ENCODE measurements around the gene MFNG.

The MFNG gene

DNA sequence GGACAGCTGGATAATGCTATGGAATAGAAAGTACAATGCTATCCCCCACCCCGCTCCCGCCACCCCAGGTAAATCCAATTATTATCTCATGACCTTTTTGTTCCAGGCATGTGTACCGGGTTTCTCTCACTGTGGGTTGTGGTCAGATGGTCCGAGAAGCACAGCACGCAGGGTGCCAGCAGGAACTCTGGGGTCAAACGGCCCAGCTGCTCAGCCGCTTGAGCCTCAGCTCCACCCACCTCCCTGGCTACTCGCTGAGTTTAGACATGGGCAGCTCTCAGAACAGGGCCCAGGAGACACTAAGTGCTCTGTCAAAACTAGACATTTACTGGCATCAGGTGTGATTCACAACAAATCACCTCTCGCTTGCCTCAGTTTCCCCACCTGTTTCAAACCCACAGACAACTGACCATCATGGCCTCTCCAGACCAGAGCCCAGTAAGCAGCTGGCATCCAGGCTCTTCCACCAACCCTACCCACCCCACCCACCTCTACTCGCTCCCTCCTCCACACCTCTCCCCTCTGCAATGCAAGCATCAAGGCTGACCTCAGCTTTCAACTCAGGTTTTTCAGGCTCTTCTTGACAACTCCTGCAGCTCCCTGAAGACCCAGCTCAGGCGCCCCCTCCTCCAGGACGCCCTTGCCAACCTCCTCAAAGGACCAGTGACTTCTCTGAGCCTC lies 13.0 kb upstream of the MFNG start:
- no peak overlapping the region for H3K4me3 ChIP-seq (ENCODE audit: low read depth, low read length)
- DNase-seq (ENCODE audit: low read depth) = no peak
- TF ChIP-seq, protein P1, sequence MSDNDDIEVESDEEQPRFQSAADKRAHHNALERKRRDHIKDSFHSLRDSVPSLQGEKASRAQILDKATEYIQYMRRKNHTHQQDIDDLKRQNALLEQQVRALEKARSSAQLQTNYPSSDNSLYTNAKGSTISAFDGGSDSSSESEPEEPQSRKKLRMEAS (IDR thresholded peaks at IDR 0.05; ENCODE audit: low read depth, low read length) = no peak
- TF ChIP-seq, protein P2, sequence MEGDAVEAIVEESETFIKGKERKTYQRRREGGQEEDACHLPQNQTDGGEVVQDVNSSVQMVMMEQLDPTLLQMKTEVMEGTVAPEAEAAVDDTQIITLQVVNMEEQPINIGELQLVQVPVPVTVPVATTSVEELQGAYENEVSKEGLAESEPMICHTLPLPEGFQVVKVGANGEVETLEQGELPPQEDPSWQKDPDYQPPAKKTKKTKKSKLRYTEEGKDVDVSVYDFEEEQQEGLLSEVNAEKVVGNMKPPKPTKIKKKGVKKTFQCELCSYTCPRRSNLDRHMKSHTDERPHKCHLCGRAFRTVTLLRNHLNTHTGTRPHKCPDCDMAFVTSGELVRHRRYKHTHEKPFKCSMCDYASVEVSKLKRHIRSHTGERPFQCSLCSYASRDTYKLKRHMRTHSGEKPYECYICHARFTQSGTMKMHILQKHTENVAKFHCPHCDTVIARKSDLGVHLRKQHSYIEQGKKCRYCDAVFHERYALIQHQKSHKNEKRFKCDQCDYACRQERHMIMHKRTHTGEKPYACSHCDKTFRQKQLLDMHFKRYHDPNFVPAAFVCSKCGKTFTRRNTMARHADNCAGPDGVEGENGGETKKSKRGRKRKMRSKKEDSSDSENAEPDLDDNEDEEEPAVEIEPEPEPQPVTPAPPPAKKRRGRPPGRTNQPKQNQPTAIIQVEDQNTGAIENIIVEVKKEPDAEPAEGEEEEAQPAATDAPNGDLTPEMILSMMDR (IDR thresholded peaks at IDR 0.05; ENCODE audit: low read depth, low read length) = no peak
- no peak for TF ChIP-seq POLR2A (IDR thresholded peaks at IDR 0.05; ENCODE audit: extremely low read depth, insufficient read length)
- TF ChIP-seq MYC (IDR thresholded peaks at IDR 0.05; ENCODE audit: low read depth, low read length) = no peak

DNA sequence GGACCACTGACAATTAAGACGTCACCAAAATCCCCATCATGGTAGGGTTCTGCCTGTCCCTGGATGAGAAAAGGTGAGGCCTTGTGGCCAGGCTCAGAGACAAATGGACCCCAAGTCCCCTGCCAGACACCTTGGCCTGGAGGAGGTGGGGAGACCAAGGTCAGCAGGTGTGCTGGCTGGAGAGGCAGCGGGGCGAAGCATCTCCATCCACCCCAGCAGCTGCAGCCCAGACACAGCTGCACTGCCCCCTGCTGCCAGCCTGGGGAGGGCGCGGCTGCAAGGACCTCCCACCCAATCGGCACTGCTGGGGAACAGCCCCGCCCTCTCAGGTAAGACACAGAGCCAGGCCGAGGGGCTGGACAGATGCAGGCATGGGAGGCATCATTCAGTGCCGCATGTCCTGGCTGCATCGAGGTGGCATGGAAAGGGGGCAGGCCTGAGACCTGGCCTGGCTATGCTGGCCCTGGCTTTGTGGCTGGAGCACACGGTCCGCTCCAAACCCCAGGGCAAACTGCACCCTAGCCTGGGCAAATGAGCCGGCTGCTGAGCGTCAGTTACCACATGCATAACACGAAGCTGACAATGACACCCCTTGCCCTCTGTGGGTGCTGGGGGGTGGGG lies 12.2 kb upstream of the MFNG start:
- TF ChIP-seq, protein P2 (IDR thresholded peaks at IDR 0.05; ENCODE audit: low read depth, low read length) = peak; percentile 78
- TF ChIP-seq MYC (IDR thresholded peaks at IDR 0.05; ENCODE audit: low read depth, low read length) = no peak
- peak; percentile 62 for DNase-seq (ENCODE audit: low read depth)
- H3K4me3 ChIP-seq (ENCODE audit: low read depth, low read length) = no peak overlapping the region

DNA sequence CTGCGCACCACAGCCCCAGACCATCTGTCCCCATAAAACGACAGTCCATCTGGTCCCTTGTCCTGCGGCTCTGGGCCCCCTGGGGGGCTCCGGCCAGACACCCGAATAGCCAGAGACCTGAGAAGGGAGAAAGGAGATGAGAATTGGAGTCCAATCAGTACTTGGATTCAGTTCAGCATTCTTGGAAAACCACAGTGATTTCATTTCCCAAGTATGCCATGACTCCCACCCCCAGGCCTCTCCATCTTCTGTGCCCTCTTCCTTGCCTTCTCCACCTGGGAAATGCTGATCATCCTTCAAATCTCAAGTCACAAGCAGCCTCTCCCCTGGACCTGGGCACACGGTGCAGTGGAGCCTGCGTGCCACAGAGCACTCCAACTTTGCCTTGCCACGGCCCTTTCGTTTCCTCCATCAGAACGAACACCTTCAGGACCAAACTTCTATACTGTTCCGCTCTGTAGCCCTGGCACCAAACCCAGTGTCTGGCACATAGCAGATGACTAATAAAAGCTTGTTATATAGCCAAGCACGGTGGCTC lies 10.9 kb upstream of the MFNG start:
- TF ChIP-seq POLR2A (IDR thresholded peaks at IDR 0.05; ENCODE audit: extremely low read depth, insufficient read length) (no peak), MYC (IDR thresholded peaks at IDR 0.05; ENCODE audit: low read depth, low read length) (no peak)
- TF ChIP-seq, protein P2 (IDR thresholded peaks at IDR 0.05; ENCODE audit: low read depth, low read length) = no peak
- TF ChIP-seq, protein P1 (IDR thresholded peaks at IDR 0.05; ENCODE audit: low read depth, low read length) = no peak
- H3K4me3 ChIP-seq (ENCODE audit: low read depth, low read length) = no peak overlapping the region
- DNase-seq (ENCODE audit: low read depth) = no peak

DNA sequence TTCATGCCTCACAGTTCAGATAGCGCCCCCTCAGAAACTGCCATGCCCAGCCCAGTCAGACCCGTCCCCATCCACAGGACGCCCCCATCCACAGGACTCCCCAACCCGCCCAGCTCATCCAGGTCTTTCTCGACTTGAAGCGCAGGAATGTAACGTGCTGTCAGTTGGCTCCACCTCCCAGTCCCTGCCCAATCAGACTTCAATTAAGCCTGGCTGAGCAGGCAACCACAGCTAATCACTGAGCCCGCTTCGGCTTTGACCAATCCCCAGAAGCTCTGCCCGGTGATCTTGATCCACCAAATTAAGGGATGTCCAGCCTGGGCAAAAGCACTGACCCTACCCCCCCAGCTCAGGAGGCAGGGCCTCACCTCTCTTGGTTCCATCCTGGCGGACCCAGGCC lies 10.5 kb upstream of the MFNG start:
- no peak overlapping the region for H3K4me3 ChIP-seq (ENCODE audit: low read depth, low read length)
- no peak for DNase-seq (ENCODE audit: low read depth)
- TF ChIP-seq MYC (IDR thresholded peaks at IDR 0.05; ENCODE audit: low read depth, low read length) (no peak), POLR2A (IDR thresholded peaks at IDR 0.05; ENCODE audit: extremely low read depth, insufficient read length) (no peak)
- TF ChIP-seq, protein P1 (IDR thresholded peaks at IDR 0.05; ENCODE audit: low read depth, low read length) = no peak
- TF ChIP-seq, protein P2 (IDR thresholded peaks at IDR 0.05; ENCODE audit: low read depth, low read length) = no peak

DNA sequence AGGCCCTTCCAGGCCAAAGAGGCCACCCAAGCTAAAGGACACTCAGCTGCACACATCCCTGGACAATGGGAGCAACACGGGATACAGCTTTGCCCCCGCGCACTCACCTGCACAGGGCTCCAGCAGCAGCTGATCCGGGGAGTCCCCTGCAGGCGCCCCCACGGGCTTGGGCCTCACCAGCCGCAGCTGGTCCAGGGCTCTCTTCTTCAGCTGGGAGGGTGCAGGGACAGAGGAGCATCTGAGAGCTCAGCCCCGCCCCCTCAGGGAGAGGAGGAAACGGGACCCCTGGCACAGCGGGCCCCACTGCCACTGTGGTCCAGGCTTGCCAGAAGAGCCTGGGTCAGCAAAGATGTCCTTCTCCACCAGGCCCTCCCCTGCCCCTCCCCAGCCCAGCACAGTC lies 7.8 kb upstream of the MFNG start:
- no peak for DNase-seq (ENCODE audit: low read depth)
- TF ChIP-seq MYC (IDR thresholded peaks at IDR 0.05; ENCODE audit: low read depth, low read length) (no peak), POLR2A (IDR thresholded peaks at IDR 0.05; ENCODE audit: extremely low read depth, insufficient read length) (no peak)
- TF ChIP-seq, protein P1 (IDR thresholded peaks at IDR 0.05; ENCODE audit: low read depth, low read length) = no peak
- TF ChIP-seq, protein P2 (IDR thresholded peaks at IDR 0.05; ENCODE audit: low read depth, low read length) = no peak
- H3K4me3 ChIP-seq (ENCODE audit: low read depth, low read length) = no peak overlapping the region

Measured in NB4 (cell line).